OCI-LY3 (cell line): ENCODE results near the gene MIER2.

Experiments used
- EZH2phosphoT487 ChIP-seq: fragments of 200-600 bp; shearing (Covaris generic); IDR thresholded peaks from 2 replicates; pipeline ENCODE4 v1.6.1; 2018; ENCODE audit warnings: antibody characterized with exemption, mixed run types, low read depth
- TF ChIP-seq, protein P1 (sequence below): fragments of 200-600, 300-600 bp; sonication (generic); IDR thresholded peaks from 2 replicates; pipeline ENCODE4 v1.5.1; 2014; ENCODE audit warnings: antibody characterized with exemption, low read length, low read depth

DNA sequence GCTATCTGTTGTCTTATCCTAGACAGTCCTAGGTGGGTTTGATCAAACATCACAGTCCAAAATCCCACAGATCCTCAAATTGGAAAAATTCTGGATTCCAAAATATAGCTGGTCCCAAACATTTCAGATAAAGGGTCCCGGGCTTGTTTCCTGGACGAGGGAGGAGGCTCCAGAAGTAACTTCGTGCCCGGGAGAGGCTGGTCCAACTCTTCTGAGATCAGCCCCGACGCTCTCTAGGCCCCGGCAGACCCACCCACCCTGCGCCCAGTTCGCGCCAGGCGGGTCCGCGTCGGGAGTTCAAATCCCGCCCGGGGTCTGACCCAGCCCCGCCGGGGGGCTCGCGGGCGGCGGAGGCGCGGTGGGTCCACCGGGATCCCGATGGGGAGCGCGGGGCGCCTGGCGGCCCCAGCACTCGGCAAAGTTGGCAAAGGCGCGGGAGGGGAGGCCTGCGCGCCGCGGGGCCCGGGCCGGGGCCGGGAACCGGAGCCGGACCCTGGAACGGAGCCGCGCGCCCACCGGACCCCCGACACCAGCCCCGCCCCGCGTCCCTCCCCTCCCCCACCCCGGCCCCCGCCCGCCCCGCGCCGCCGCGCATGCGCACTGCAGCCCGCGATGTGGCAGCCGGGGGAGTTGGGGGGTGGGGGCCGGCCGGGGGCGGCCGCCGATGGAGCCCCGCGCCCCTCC is 513 bp downstream of the MIER2 start:
- TF ChIP-seq, protein P1, sequence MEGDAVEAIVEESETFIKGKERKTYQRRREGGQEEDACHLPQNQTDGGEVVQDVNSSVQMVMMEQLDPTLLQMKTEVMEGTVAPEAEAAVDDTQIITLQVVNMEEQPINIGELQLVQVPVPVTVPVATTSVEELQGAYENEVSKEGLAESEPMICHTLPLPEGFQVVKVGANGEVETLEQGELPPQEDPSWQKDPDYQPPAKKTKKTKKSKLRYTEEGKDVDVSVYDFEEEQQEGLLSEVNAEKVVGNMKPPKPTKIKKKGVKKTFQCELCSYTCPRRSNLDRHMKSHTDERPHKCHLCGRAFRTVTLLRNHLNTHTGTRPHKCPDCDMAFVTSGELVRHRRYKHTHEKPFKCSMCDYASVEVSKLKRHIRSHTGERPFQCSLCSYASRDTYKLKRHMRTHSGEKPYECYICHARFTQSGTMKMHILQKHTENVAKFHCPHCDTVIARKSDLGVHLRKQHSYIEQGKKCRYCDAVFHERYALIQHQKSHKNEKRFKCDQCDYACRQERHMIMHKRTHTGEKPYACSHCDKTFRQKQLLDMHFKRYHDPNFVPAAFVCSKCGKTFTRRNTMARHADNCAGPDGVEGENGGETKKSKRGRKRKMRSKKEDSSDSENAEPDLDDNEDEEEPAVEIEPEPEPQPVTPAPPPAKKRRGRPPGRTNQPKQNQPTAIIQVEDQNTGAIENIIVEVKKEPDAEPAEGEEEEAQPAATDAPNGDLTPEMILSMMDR: no peak
- no peak for TF ChIP-seq EZH2phosphoT487
